H1 (cell line): ENCODE measurements around the gene AURKB. TPM values are rescaled to one million over a fixed set of nuclear protein-coding genes. Genes with fewer than 3 reads are reported as not detected.

Experiments
- CTCF ChIA-PET: fragments of 300-600 bp; sonication (Branson Sonifier 250); formaldehyde crosslinking; loops from one replicate; lab custom pipeline; 2021; ENCODE audit not compliant: partially characterized antibody; lab: Charles Lee
- POLR2A ChIA-PET: fragments of 300-600 bp; sonication (Branson Sonifier 250); formaldehyde crosslinking; loops from one replicate; lab custom pipeline; 2021; ENCODE audit warnings: inconsistent platforms; ENCODE audit not compliant: partially characterized antibody; lab: Charles Lee
- DNase-seq, 2 experiments: peaks; one replicate each; pipeline versions ENCODE4 v3.0.0 to v3.0.0-alpha.2; 2010 to 2022; ENCODE audit warnings: low spot score in 2 of 2, low read depth in 1 of 2, mixed read lengths in 1 of 2
- FAIRE-seq: peaks from 2 replicates; lab custom pipeline; 2011; peaks lifted over from hg19 to GRCh38; lab: Jason Lieb, UNC
- H2AFZ ChIP-seq: 2 replicates; pipeline ENCODE4 v1.8.1; 2012; ENCODE audit warnings: low read length, inconsistent platforms
- H2AK5ac ChIP-seq: 2 replicates; pipeline ENCODE4 v1.6.1; 2013; ENCODE audit warnings: low read depth, low read length
- H2BK120ac ChIP-seq: replicated peaks from 2 replicates; pipeline ENCODE3; 2013; ENCODE audit warnings: low read depth, low read length, inconsistent platforms
- H2BK12ac ChIP-seq: 2 replicates; pipeline ENCODE4 v1.6.1; 2013; ENCODE audit warnings: low read depth, low read length
- H2BK15ac ChIP-seq: 2 replicates; pipeline ENCODE4 v1.6.1; 2013; ENCODE audit warnings: low read length
- H2BK20ac ChIP-seq: 2 replicates; pipeline ENCODE4 v1.6.1; 2013; ENCODE audit warnings: low read length
- H2BK5ac ChIP-seq: 2 replicates; pipeline ENCODE4 v1.6.1; 2013; ENCODE audit warnings: low read depth, low read length
- H3K14ac ChIP-seq: 2 replicates; pipeline ENCODE4 v1.6.1; 2013; ENCODE audit warnings: inconsistent platforms; ENCODE audit not compliant: insufficient read length
- H3K18ac ChIP-seq: 2 replicates; pipeline ENCODE4 v1.6.1; 2013; ENCODE audit warnings: low read length; ENCODE audit errors: extremely low read depth
- H3K23ac ChIP-seq: 2 replicates; pipeline ENCODE4 v1.6.1; 2013; ENCODE audit warnings: inconsistent platforms; ENCODE audit not compliant: insufficient read length
- H3K23me2 ChIP-seq: 2 replicates; pipeline ENCODE4 v1.6.1; 2013; ENCODE audit warnings: low read depth, low read length
- H3K27ac ChIP-seq: 2 replicates; pipeline ENCODE4 v1.6.1; 2011; ENCODE audit warnings: low read depth, low read length, inconsistent platforms
- H3K27me3 ChIP-seq, 4 experiments: replicated peaks in 1 of 4; 1 replicate in 1 of 4; 2 replicates in 3 of 4; pipeline versions ENCODE4 v1.6.1 to v1.8.1; 2011 to 2013; ENCODE audit warnings: low read length in 3 of 4, mild to moderate bottlenecking in 3 of 4, inconsistent platforms in 2 of 4, mixed read lengths in 2 of 4, moderate library complexity in 1 of 4; ENCODE audit not compliant: control insufficient read depth in 3 of 4, insufficient read depth in 3 of 4; ENCODE audit errors: extremely low read depth in 1 of 4
- H3K36me3 ChIP-seq, 4 experiments: 2 replicates each; pipeline versions ENCODE4 v1.6.1 to v1.8.1; 2011 to 2013; ENCODE audit warnings: mild to moderate bottlenecking in 4 of 4, low read length in 3 of 4, moderate library complexity in 2 of 4, control low read depth in 1 of 4, inconsistent platforms in 1 of 4; ENCODE audit not compliant: insufficient read depth in 4 of 4, control insufficient read depth in 2 of 4
- H3K4ac ChIP-seq: replicated peaks from 2 replicates; pipeline ENCODE3; 2013; ENCODE audit warnings: low read length, low read depth, mixed read lengths, inconsistent platforms; ENCODE audit not compliant: insufficient read length
- H3K4me1 ChIP-seq, 4 experiments: replicated peaks in 1 of 4; 1 replicate in 1 of 4; 2 replicates in 3 of 4; pipeline versions ENCODE4 v1.6.1 to v1.8.1; 2011 to 2013; ENCODE audit warnings: low read length in 3 of 4, inconsistent platforms in 2 of 4, mixed read lengths in 1 of 4; ENCODE audit not compliant: insufficient read depth in 4 of 4, control insufficient read depth in 3 of 4
- H3K4me2 ChIP-seq, 2 experiments: 2 replicates each; pipeline versions ENCODE4 v1.6.1 to v1.8.1; 2011 to 2013; ENCODE audit warnings: low read depth in 2 of 2, low read length in 2 of 2, control low read depth in 1 of 2, inconsistent platforms in 1 of 2, mild to moderate bottlenecking in 1 of 2; ENCODE audit not compliant: insufficient read depth in 1 of 2
- H3K4me3 ChIP-seq, 4 experiments: fragments of 200-600, 300-600 bp in 1 of 4; sonication (generic), shearing (Covaris generic), sonication (Bioruptor Twin) in 1 of 4; 2 replicates each; pipeline versions ENCODE4 v1.5.1 to v1.8.1; 2011 to 2016; ENCODE audit warnings: low read length in 4 of 4, low read depth in 3 of 4, control low read depth in 2 of 4, inconsistent platforms in 2 of 4, mild to moderate bottlenecking in 2 of 4, mixed read lengths in 1 of 4, moderate library complexity in 1 of 4; ENCODE audit not compliant: insufficient read depth in 2 of 4; ENCODE audit errors: extremely low read depth in 1 of 4
- H3K56ac ChIP-seq: replicated peaks from 2 replicates; pipeline ENCODE3; 2013; ENCODE audit warnings: low read depth, mild to moderate bottlenecking, mixed read lengths, low read length, inconsistent platforms; ENCODE audit not compliant: insufficient read length
- H3K79me1 ChIP-seq: 2 replicates; pipeline ENCODE4 v1.6.1; 2013; ENCODE audit warnings: low read depth, low read length, control low read depth
- H3K79me2 ChIP-seq, 2 experiments: 2 replicates each; pipeline versions ENCODE4 v1.6.1 to v1.8.1; 2012 to 2013; ENCODE audit warnings: low read length in 2 of 2, mild to moderate bottlenecking in 2 of 2, inconsistent platforms in 1 of 2; ENCODE audit not compliant: insufficient read depth in 2 of 2, control insufficient read depth in 1 of 2
- H3K9ac ChIP-seq, 4 experiments: replicated peaks in 1 of 4; 1 replicate in 1 of 4; 2 replicates in 3 of 4; pipeline versions ENCODE4 v1.6.1 to v1.8.1; 2011 to 2013; ENCODE audit warnings: low read depth in 3 of 4, low read length in 3 of 4, control low read depth in 2 of 4, mild to moderate bottlenecking in 2 of 4, moderate library complexity in 2 of 4, inconsistent platforms in 1 of 4; ENCODE audit errors: extremely low read depth in 1 of 4
- H3K9me3 ChIP-seq, 2 experiments: 2 replicates each; pipeline versions ENCODE4 v1.6.1 to v1.8.1; 2012 to 2013; ENCODE audit warnings: mild to moderate bottlenecking in 2 of 2, moderate library complexity in 2 of 2, control low read depth in 1 of 2, inconsistent platforms in 1 of 2, low read depth in 1 of 2, low read length in 1 of 2, mixed read lengths in 1 of 2; ENCODE audit not compliant: insufficient read depth in 2 of 2
- H4K20me1 ChIP-seq, 2 experiments: replicated peaks in 1 of 2; 2 replicates each; pipeline versions ENCODE3 to v1.8.1; 2011 to 2013; ENCODE audit warnings: inconsistent platforms in 2 of 2, low read length in 2 of 2, mild to moderate bottlenecking in 1 of 2; ENCODE audit not compliant: insufficient read depth in 2 of 2, control insufficient read depth in 1 of 2
- H4K5ac ChIP-seq: 2 replicates; pipeline ENCODE4 v1.6.1; 2013; ENCODE audit warnings: low read length, low read depth, mixed read lengths, inconsistent platforms; ENCODE audit not compliant: insufficient read length
- H4K8ac ChIP-seq: 2 replicates; pipeline ENCODE4 v1.8.0; 2013; ENCODE audit warnings: mild to moderate bottlenecking, moderate library complexity, low read length, inconsistent platforms; ENCODE audit not compliant: insufficient read depth; ENCODE audit errors: extremely low read depth
- H4K91ac ChIP-seq: replicated peaks from 2 replicates; pipeline ENCODE3; 2013; ENCODE audit warnings: low read length, mixed read lengths, inconsistent platforms; ENCODE audit not compliant: insufficient read length
- BRCA1 ChIP-seq: IDR thresholded peaks from 2 replicates; pipeline ENCODE4 v1.6.1; 2012; ENCODE audit warnings: low read depth, low read length, improper control_type of control experiment
- CTBP2 ChIP-seq: IDR thresholded peaks from 2 replicates; pipeline ENCODE4 v1.7.0; 2011; ENCODE audit warnings: borderline replicate concordance, mild to moderate bottlenecking, moderate library complexity, mixed read lengths, low read length; ENCODE audit not compliant: insufficient read depth, insufficient read length
- HDAC2 ChIP-seq, 2 experiments: fragments of 300-600 bp in 1 of 2; sonication (generic) in 1 of 2; IDR thresholded peaks; 2 replicates each; pipeline ENCODE4 v1.6.1; 2011 to 2012; ENCODE audit warnings: low read depth in 2 of 2, low read length in 2 of 2, mild to moderate bottlenecking in 2 of 2, moderate library complexity in 2 of 2, borderline replicate concordance in 1 of 2, inconsistent platforms in 1 of 2
- NANOG ChIP-seq: IDR thresholded peaks from 2 replicates; pipeline ENCODE4 v1.6.1; 2011; ENCODE audit warnings: low read length, low read depth, mild to moderate bottlenecking, inconsistent platforms; ENCODE audit not compliant: insufficient read depth, poor library complexity, severe bottlenecking
- RBBP5 ChIP-seq: IDR thresholded peaks from 2 replicates; pipeline ENCODE4 v1.7.1; 2012; ENCODE audit warnings: low read depth, mild to moderate bottlenecking, inconsistent platforms, low read length, moderate library complexity, borderline replicate concordance
- RFX5 ChIP-seq: IDR thresholded peaks from 2 replicates; pipeline ENCODE4 v1.6.1; 2011; ENCODE audit warnings: low read depth, low read length, improper control_type of control experiment, borderline replicate concordance
- RNF2 ChIP-seq: fragments of 200-900, 300-1000 bp; sonication (generic); IDR thresholded peaks from 2 replicates; pipeline ENCODE4 v1.7.1; 2016; ENCODE audit warnings: borderline replicate concordance, low read depth, mild to moderate bottlenecking, antibody characterized with exemption, low read length; ENCODE audit not compliant: poor library complexity, severe bottlenecking; ENCODE audit errors: missing control alignments
- SUZ12 ChIP-seq: fragments of 200-600 bp; sonication (generic); IDR thresholded peaks from 2 replicates; pipeline ENCODE4 v1.6.1; 2012; ENCODE audit warnings: mild to moderate bottlenecking, inconsistent platforms, low read length, moderate library complexity, mixed read lengths
- TEAD4 ChIP-seq: IDR thresholded peaks from 2 replicates; pipeline ENCODE4 v1.6.1; 2012; ENCODE audit warnings: low read depth, low read length, inconsistent platforms, mixed read lengths
- WGBS, 2 experiments: shearing (Covaris generic) in 1 of 2; methylation state at CpG; one replicate each; pipeline versions ENCODE4 v1.1.6 to v1.1.7; 2013 to 2015; ENCODE audit warnings: low lambda C conversion rate in 2 of 2, mixed read lengths in 2 of 2, inconsistent platforms in 1 of 2, low coverage in 1 of 2, missing lambda C conversion rate in 1 of 2; ENCODE audit not compliant: insufficient replicate concordance in 2 of 2, insufficient coverage in 1 of 2, insufficient read length in 1 of 2; ENCODE audit errors: extremely low coverage in 1 of 2, missing lambda C conversion rate in 1 of 2; 5-methylcytosine and 5-hydroxymethylcytosine counted together
- polyA plus RNA-seq, 7 experiments: library from polyadenylated mRNA; depleted of rRNA in 3 of 7; stranded (reverse) in 5 of 7; unstranded in 2 of 7; fragments of >200 nt in 5 of 7; fragments of 200-250 nt in 2 of 7; gene quantifications; 1 replicate in 5 of 7; 2 replicates in 1 of 7; 4 replicates in 1 of 7; pipeline versions ENCODE4 v1.2.1 to v1.2.3, GENCODE V29; 2011 to 2013; ENCODE audit warnings: missing spikeins in 2 of 7, mixed read lengths in 2 of 7
- total RNA-seq: library from RNA; stranded (reverse); fragmentation: NEBNext Ultra II Directional; extraction: Animal tissue kit (Norgen Biotek cat#: 25700); gene quantifications from 2 replicates; pipeline ENCODE4 v1.2.1, GENCODE V29; 2021

Gene AURKB
- total and polyA plus RNA-seq, 2 of the 8 experiments (the other 6 are each of a cell fraction or from before 2014, with no cell fraction given), result 102 to 160 TPM

GRCh38 chr17:8224891-8225812 is 14.8 kb upstream of the AURKB start:
- Histone ChIP-seq H3K4ac (peak overlapping the region; percentile 24), H2BK20ac (0 out of 2 replicates have a peak overlapping the region, but pooled peaks have one; percentile 15), H3K14ac (no peak overlapping the region), H3K36me3 (peaks cover 3 to 27% (median 13%) of the 10 kb centered on the region in 4 experiments; a peak in 7 of 8 replicates), H3K79me1 (no peaks in the 10 kb centered on the region), H3K9me3 (no peaks in the 10 kb centered on the region), H2AK5ac (peak overlapping the region; percentile 87), H3K23ac (no peak overlapping the region), H3K23me2 (peaks cover 19% of the 10 kb centered on the region), H3K4me3 (no peak overlapping the region), H3K18ac (no peak overlapping the region), H2BK5ac (peak overlapping the region; percentile 53), H3K9ac (no peak overlapping the region), H4K20me1 (peaks cover 3 to 6% of the 10 kb centered on the region in 2 experiments), H3K4me1 (peaks cover 0 to 15% (median 2%) of the 10 kb centered on the region in 4 experiments; a peak in 4 of 7 replicates), H3K27me3 (no peaks in the 10 kb centered on the region), H2AFZ (no peak overlapping the region), H3K27ac (no peak overlapping the region), H2BK15ac (0 out of 2 replicates have a peak overlapping the region, but pooled peaks have one; percentile 48), H4K91ac (no peak overlapping the region), H2BK12ac (0 out of 2 replicates have a peak overlapping the region, but pooled peaks have one; percentile 22), H3K79me2 (no peaks in the 10 kb centered on the region), H2BK120ac (no peak overlapping the region), H4K5ac (no peak overlapping the region), H3K56ac (no peak overlapping the region), H3K4me2 (peak overlapping the region in 1 of 2 experiments; percentile 85; a peak in 1 of 4 replicates), H4K8ac (no peak overlapping the region)
- CTCF ChIA-PET, result interaction anchor here (1.0 to 4.1 kb wide), 4 partner anchors 12 to 38 kb away, joined by 3 to 26 read pairs (median 8); no protein-coding TSS in a partner anchor
- DNase-seq, result no peak
- 93% methylated on average over 23 of the region's 26 CpGs; no CpG with 5 or more reads in 1 of the 2 experiments for WGBS, 2 experiments
- POLR2A ChIA-PET, result interaction anchor here (0.9 to 53.4 kb wide), 14 partner anchors 16 to 157 kb away, joined by 3 to 1521 read pairs (median 5); partner anchors contain the start of genes AURKB, BORCS6, CTC1 and PFAS
- no peak for FAIRE-seq
- no peak for TF ChIP-seq NANOG
- TF ChIP-seq HDAC2 (IDR thresholded peaks at IDR 0.05; ENCODE audit: borderline replicate concordance in 1 of 2, low read depth in 2 of 2, low read length in 2 of 2), result no peak
- no peak for TF ChIP-seq RBBP5
- TF ChIP-seq RFX5, result no peak
- TF ChIP-seq SUZ12, result no peak
- TF ChIP-seq CTBP2, result no peak
- no peak for TF ChIP-seq BRCA1
- TF ChIP-seq RNF2, result no peak
- TF ChIP-seq TEAD4, result no peak
